CD1c-positive myeloid dendritic cell (primary cell): Measurements from ENCODE around the gene SS18.

Experiments
- DNase-seq: peaks from one replicate; pipeline ENCODE4 v3.0.0-alpha.2; 2016; ENCODE audit errors: extremely low spot score

SS18 gene

GRCh38 chr18:26002375-26002910, 88.0 kb downstream of the SS18 start:
- DNase-seq, result no peak

- DNase-seq, result no peak
Observed at GRCh38 chr18:25998461-25998860, 92.0 kb downstream of the SS18 start.

- no peak for DNase-seq
Observed at GRCh38 chr18:25992566-25992965, 97.8 kb downstream of the SS18 start.

- no peak for DNase-seq
Observed at GRCh38 chr18:25990473-25990872, 99.9 kb downstream of the SS18 start.

GRCh38 chr18:25985707-25986394, 104.6 kb downstream of the SS18 start:
- DNase-seq, result no peak

GRCh38 chr18:25983730-25984129, 106.7 kb downstream of the SS18 start:
- DNase-seq, result no peak

- no peak for DNase-seq
Observed at GRCh38 chr18:25982961-25983360, 107.5 kb downstream of the SS18 start.

GRCh38 chr18:25982153-25982552, 108.3 kb downstream of the SS18 start:
- no peak for DNase-seq

- DNase-seq, result no peak
Observed at GRCh38 chr18:25979369-25980040, 110.9 kb downstream of the SS18 start.

- DNase-seq, result no peak
Observed at GRCh38 chr18:25976554-25976953, 113.9 kb downstream of the SS18 start.

- no peak for DNase-seq
Observed at GRCh38 chr18:25974630-25975077, 115.8 kb downstream of the SS18 start.
